Smooth muscle cell (in vitro differentiated cells): ENCODE data around the gene HSDL2. TPM values are rescaled to one million over a fixed set of nuclear protein-coding genes. Genes with fewer than 3 reads are reported as not detected.

Experiments used
- DNase-seq: peaks from one replicate; lab custom pipeline; 2025; ENCODE audit not compliant: unreplicated experiment; lab: John Stamatoyannopoulos, UW
- H2AFZ ChIP-seq: fragments of 200-600 bp; sonication (generic); 2 replicates; pipeline ENCODE4 v1.6.0; 2016; ENCODE audit warnings: antibody characterized with exemption, low read depth, mild to moderate bottlenecking
- H3F3A ChIP-seq: fragments of 200-600 bp; sonication (generic); 2 replicates; pipeline ENCODE4 v1.6.0; 2017; ENCODE audit warnings: antibody characterized with exemption, low read depth
- H3K27ac ChIP-seq: fragments of 200-600 bp; sonication (generic); 2 replicates; pipeline ENCODE4 v1.5.1; 2016; ENCODE audit warnings: low read depth, mild to moderate bottlenecking
- H3K27me3 ChIP-seq: fragments of 200-600 bp; sonication (generic); 2 replicates; pipeline ENCODE4 v1.6.1; 2016; ENCODE audit warnings: low read depth, mild to moderate bottlenecking
- H3K36me3 ChIP-seq: fragments of 200-600 bp; sonication (generic); 2 replicates; pipeline ENCODE4 v1.5.1; 2016; ENCODE audit warnings: low read depth
- H3K4me1 ChIP-seq: fragments of 200-600 bp; sonication (generic); 2 replicates; pipeline ENCODE4 v1.5.1; 2016; ENCODE audit warnings: low read depth
- H3K4me2 ChIP-seq: fragments of 200-600 bp; sonication (generic); 2 replicates; pipeline ENCODE4 v1.6.0; 2016; ENCODE audit warnings: mild to moderate bottlenecking
- H3K4me3 ChIP-seq: fragments of 200-600 bp; sonication (generic); 2 replicates; pipeline ENCODE4 v1.5.1; 2016; ENCODE audit warnings: mild to moderate bottlenecking
- H3K79me2 ChIP-seq: fragments of 200-600 bp; sonication (generic); 2 replicates; pipeline ENCODE4 v1.6.0; 2016; ENCODE audit warnings: low read depth, mild to moderate bottlenecking
- H3K9ac ChIP-seq: fragments of 200-600 bp; sonication (generic); 2 replicates; pipeline ENCODE4 v1.6.0; 2016; ENCODE audit warnings: low read depth
- H3K9me3 ChIP-seq: fragments of 200-600 bp; sonication (generic); replicated peaks from 2 replicates; pipeline ENCODE4 v1.5.1; 2016; ENCODE audit warnings: low read depth
- H4K20me1 ChIP-seq: fragments of 200-600 bp; sonication (generic); 2 replicates; pipeline ENCODE4 v1.6.0; 2016; ENCODE audit warnings: low read depth
- WGBS: methylation state at CpG from one replicate; pipeline ENCODE4 v1.1.7; 2016; ENCODE audit warnings: low lambda C conversion rate; 5-methylcytosine and 5-hydroxymethylcytosine counted together
- polyA plus RNA-seq: library from polyadenylated mRNA; unstranded; fragments of >200 nt; fragmentation: Nextera tagmentation; extraction: Ambion mirVana; gene quantifications from 2 replicates; pipeline ENCODE4 v1.2.1, GENCODE V29; 2016
- total RNA-seq: library from RNA; depleted of rRNA; stranded (reverse); fragments of >200 nt; gene quantifications from 2 replicates; pipeline ENCODE4 v1.2.3, GENCODE V29; 2014
- TF ChIP-seq, protein P1 (sequence below): fragments of 200-600 bp; sonication (generic); IDR thresholded peaks from 2 replicates; pipeline ENCODE4 v1.5.1; 2017; ENCODE audit warnings: borderline replicate concordance, mild to moderate bottlenecking, antibody characterized with exemption; ENCODE audit not compliant: insufficient read depth, poor library complexity, severe bottlenecking

Gene HSDL2
- total and polyA plus RNA-seq, 2 experiments from 2014 or later, result 8.7 to 18.7 TPM

GRCh38 chr9:112382066-112382465 is 2.2 kb downstream of the HSDL2 start:
- H3K27ac ChIP-seq, result no peak overlapping the region
- peak overlapping the region; percentile 11 for H3K4me2 ChIP-seq
- WGBS, result 97% methylated on average over 7 of the region's 7 CpGs
- no peaks in the 10 kb centered on the region for H3K36me3 ChIP-seq
- peaks cover 5% of the 10 kb centered on the region for H3F3A ChIP-seq
- TF ChIP-seq, protein P1, sequence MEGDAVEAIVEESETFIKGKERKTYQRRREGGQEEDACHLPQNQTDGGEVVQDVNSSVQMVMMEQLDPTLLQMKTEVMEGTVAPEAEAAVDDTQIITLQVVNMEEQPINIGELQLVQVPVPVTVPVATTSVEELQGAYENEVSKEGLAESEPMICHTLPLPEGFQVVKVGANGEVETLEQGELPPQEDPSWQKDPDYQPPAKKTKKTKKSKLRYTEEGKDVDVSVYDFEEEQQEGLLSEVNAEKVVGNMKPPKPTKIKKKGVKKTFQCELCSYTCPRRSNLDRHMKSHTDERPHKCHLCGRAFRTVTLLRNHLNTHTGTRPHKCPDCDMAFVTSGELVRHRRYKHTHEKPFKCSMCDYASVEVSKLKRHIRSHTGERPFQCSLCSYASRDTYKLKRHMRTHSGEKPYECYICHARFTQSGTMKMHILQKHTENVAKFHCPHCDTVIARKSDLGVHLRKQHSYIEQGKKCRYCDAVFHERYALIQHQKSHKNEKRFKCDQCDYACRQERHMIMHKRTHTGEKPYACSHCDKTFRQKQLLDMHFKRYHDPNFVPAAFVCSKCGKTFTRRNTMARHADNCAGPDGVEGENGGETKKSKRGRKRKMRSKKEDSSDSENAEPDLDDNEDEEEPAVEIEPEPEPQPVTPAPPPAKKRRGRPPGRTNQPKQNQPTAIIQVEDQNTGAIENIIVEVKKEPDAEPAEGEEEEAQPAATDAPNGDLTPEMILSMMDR, result no peak
- H4K20me1 ChIP-seq, result peaks cover 30% of the 10 kb centered on the region
- no peak overlapping the region for H2AFZ ChIP-seq
- H3K27me3 ChIP-seq, result no peaks in the 10 kb centered on the region
- H3K9me3 ChIP-seq, result no peaks in the 10 kb centered on the region
- H3K4me1 ChIP-seq, result peaks cover 14% of the 10 kb centered on the region
- peaks cover 20% of the 10 kb centered on the region for H3K79me2 ChIP-seq
- no peak for DNase-seq
- H3K4me3 ChIP-seq, result no peak overlapping the region
- H3K9ac ChIP-seq, result no peak overlapping the region

- peaks cover 5% of the 10 kb centered on the region for H3F3A ChIP-seq
- H3K9me3 ChIP-seq, result no peaks in the 10 kb centered on the region
- no peak for DNase-seq
- H2AFZ ChIP-seq, result no peak overlapping the region
- no peak overlapping the region for H3K9ac ChIP-seq
- H3K79me2 ChIP-seq, result peaks cover 21% of the 10 kb centered on the region
- peaks cover 14% of the 10 kb centered on the region for H3K4me1 ChIP-seq
- no peak overlapping the region for H3K27ac ChIP-seq
- H3K36me3 ChIP-seq, result no peaks in the 10 kb centered on the region
- 58% methylated on average over 11 of the region's 11 CpGs for WGBS
- no peaks in the 10 kb centered on the region for H3K27me3 ChIP-seq
- peaks cover 36% of the 10 kb centered on the region for H4K20me1 ChIP-seq
- TF ChIP-seq, protein P1, result no peak
- peak overlapping the region; percentile 11 for H3K4me2 ChIP-seq
- no peak overlapping the region for H3K4me3 ChIP-seq
Observed at GRCh38 chr9:112382501-112383364, 2.8 kb downstream of the HSDL2 start.

- WGBS, result 100% methylated on average over 1 of the region's 1 CpG
- Histone ChIP-seq H3K9me3 (no peaks in the 10 kb centered on the region), H3K79me2 (peaks cover 24% of the 10 kb centered on the region), H4K20me1 (peaks cover 44% of the 10 kb centered on the region), H3F3A (peaks cover under 1% of the 10 kb centered on the region), H3K27ac (no peak overlapping the region), H3K4me3 (no peak overlapping the region), H3K4me2 (no peak overlapping the region), H3K9ac (no peak overlapping the region), H3K4me1 (peaks cover 3% of the 10 kb centered on the region), H3K36me3 (no peaks in the 10 kb centered on the region), H2AFZ (no peak overlapping the region), H3K27me3 (no peaks in the 10 kb centered on the region)
- no peak for DNase-seq
- TF ChIP-seq, protein P1, result no peak
Observed at GRCh38 chr9:112384219-112384618, 4.3 kb downstream of the HSDL2 start.
